Measurements from ENCODE around the gene ZNF350.
"Not testable (repeated sequence)": the region's sequence is repeated elsewhere in the genome, so short reads cannot be mapped to it uniquely, and the experiment has no call there.

ZNF350 gene

DNA sequence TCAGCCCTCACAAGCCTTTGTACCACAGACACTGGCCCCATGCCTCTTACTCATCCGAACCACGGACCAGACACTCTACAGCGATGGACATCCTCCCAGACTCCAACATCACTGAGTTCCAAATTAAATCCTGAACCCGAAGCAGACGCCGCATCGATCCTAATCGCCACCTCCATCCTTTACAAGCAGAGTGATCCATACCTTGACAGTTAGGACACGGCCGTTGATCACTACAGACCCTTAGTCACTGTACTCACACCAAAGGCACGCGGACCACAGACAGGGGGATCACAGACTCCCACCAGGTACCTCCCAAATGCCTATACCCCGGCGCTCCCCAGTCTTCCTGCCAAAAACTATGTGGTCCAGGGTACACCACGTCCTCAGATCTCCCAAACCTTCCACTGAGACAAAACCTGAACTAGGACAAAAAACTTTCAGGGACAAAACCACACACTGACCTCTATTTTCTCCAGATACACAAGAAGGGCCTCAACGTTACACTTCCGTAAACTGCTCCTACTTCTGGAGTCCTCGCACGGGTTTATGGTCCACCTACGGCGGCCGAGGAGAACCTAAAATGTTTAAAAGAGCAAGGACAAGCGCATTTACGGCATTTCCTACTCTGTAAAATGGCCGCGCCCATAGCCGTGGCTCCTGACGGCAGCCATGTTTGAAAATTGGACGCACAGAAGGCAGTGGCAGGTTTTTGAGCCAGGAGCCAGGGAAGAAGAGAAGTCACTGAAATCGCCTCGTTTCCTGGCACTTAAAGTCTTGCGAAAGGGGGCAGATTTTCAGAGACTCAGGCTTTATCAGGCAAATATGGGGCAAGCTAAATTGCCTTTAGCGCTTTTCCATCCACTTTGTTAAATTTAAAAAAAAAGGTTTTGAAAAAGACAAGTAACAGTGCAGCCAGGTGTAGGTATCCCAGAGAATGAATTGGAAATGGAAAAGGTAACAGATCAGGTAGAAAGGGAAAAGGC is at the start of gene ZNF350:
TSS of gene ZNF350 (minus strand) at position 532 of the 983 bp plus-strand sequence. CDS start 12,480 bp downstream, outside the sequence.
- DNase-seq (ENCODE audit: low spot score): peak; percentile 78

DNA sequence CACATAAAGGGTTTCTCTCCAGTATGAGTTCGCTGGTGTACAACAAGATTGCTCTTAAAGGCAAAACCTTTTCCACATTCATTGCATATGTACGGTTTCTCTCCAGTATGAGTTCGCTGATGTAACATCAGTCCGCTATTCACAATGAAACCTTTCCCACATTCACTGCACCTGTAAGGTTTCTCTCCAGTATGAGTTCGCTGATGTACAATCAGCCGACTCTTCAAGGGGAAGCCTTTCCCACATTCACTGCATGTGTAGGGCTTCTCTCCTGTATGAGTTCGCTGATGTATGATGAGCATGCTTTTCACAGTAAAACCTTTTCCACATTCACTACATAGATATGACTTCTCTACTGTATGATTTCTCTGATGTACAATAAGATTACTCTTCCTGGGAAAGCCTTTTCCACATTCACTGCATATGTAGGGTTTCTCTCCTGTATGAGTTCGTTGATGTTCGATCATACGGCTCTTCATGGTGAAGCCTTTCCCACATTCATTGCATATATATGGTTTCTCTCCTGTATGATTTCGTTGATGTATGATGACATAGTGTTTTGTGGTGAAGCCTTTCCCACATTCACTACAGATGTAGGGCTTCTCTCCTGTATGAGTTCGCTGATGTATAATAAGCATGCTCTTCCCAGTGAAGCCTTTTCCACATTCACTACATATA is 47.5 kb upstream of the ZNF350 start:
- TF ChIP-seq, protein P1, sequence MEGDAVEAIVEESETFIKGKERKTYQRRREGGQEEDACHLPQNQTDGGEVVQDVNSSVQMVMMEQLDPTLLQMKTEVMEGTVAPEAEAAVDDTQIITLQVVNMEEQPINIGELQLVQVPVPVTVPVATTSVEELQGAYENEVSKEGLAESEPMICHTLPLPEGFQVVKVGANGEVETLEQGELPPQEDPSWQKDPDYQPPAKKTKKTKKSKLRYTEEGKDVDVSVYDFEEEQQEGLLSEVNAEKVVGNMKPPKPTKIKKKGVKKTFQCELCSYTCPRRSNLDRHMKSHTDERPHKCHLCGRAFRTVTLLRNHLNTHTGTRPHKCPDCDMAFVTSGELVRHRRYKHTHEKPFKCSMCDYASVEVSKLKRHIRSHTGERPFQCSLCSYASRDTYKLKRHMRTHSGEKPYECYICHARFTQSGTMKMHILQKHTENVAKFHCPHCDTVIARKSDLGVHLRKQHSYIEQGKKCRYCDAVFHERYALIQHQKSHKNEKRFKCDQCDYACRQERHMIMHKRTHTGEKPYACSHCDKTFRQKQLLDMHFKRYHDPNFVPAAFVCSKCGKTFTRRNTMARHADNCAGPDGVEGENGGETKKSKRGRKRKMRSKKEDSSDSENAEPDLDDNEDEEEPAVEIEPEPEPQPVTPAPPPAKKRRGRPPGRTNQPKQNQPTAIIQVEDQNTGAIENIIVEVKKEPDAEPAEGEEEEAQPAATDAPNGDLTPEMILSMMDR (IDR thresholded peaks at IDR 0.05; ENCODE audit: extremely low read depth, missing control alignments): no peak
- no peak for DNase-seq (ENCODE audit: low spot score)

More for the DNA sequence above, at the start of gene ZNF350:
- TF ChIP-seq, protein P1 (IDR thresholded peaks at IDR 0.05; ENCODE audit: extremely low read depth, missing control alignments): no peak

DNA sequence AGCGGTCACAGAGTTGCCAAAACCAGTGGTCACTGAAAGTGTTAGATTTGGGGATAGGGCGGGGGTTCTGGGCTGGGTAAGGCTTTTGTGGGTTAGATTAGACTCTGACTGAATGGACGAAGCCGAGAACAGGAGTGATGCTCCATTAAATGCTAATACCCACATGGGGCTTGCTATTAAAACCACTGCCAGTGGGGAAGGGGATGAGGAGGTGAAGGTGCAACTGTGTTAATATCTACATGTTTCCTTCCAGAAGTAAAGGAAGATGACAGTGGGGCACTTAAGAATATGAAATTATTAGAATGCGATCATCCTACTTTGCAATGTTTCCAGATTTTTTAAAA is 42.1 kb upstream of the ZNF350 start:
- no peak for DNase-seq (ENCODE audit: low spot score)
- TF ChIP-seq, protein P1 (IDR thresholded peaks at IDR 0.05; ENCODE audit: extremely low read depth, missing control alignments): no peak

DNA sequence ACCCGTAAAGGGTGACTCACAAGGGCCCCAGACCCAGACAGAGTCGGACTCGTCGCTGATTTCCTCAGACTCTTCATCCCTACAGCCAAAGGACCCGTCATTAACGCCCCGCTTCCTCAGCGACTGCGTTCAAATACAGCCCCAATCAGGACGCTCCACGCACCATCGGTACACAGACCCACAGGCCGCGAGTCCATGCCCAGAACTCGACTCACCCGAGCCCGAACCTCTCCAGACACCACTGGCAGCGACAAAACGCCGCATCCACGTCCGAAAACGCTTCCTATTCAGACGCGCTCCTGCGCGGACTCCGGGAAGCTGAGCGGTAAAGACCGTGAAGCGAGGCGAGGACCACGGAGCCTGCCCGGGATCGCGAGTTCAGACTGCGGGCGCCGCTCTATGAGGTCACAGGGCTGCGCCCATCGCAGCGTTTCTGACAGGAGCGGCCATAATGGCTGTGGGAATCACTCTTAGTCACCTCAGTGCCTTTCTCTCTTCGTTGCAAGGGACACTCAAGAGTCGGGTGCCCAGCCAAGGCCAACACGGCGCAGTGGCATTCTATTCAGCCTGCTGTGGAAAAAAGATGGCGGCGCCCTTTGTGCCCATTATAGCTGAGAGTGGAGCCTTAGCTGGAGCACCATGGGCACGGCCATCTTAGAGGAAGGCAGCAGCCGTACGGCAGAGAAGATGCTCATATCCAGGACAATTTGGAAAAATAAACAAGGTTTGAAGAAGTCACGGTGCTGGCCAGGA is 41.6 kb upstream of the ZNF350 start, which contains the start of gene ZNF614:
TSS of gene ZNF614 (minus strand) at position 353 of the 753 bp plus-strand sequence. CDS start 2,634 bp downstream, outside the sequence.
- peak; percentile 89 for DNase-seq (ENCODE audit: low spot score)
- TF ChIP-seq, protein P1 (IDR thresholded peaks at IDR 0.05; ENCODE audit: extremely low read depth, missing control alignments): no peak

DNA sequence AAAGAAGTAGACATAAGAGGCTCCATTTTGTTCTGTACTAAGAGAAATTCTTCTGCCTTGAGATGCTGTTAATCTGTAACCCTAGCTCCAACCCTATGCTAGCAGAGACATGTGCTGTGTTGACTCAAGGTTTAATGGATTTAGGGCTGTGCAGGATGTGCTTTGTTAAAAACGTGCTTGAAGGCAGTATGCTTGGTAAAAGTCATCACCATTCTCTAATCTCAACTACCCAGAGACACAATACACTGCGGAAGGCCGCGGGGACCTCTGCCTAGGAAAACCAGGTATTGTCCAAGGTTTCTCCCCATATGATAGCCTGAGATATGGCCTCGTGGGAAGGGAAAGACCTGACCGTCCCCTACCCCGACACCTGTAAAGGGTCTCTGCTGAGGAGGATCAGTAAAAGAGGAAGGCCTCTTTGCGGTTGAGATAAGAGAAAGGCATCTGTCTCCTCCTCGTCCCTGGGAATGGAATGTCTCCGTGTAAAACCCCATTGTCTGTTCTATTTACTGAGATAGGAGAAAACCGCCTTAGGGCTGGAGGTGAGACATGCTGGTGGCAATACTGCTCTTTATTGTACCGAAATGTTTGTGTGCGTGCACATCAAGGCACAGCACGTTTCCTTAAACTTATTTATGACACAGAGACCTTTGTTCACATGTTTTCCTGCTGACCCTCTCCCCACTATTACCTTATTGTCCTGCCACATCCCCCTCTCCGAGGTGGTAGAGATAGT is 39.8 kb upstream of the ZNF350 start:
- DNase-seq (ENCODE audit: low spot score): not testable (repeated sequence)

DNA sequence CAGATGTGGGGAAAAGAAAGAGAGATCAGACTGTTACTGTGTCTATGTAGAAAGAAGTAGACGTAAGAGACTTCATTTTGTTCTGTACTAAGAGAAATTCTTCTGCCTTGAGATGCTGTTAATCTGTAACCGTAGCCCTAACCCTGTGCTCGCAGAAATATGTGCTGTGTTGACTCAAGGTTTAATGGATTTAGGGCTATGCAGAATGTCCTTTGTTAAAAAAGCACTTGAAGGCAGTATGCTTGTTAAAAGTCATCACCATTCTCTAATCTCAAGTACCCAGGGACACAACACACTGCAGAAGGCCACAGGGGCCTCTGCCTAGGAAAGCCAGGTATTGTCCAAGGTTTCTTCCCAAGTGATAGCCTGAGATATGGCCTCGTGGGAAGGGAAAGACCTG is 37.8 kb upstream of the ZNF350 start:
- not testable (repeated sequence) for DNase-seq (ENCODE audit: low spot score)

DNA sequence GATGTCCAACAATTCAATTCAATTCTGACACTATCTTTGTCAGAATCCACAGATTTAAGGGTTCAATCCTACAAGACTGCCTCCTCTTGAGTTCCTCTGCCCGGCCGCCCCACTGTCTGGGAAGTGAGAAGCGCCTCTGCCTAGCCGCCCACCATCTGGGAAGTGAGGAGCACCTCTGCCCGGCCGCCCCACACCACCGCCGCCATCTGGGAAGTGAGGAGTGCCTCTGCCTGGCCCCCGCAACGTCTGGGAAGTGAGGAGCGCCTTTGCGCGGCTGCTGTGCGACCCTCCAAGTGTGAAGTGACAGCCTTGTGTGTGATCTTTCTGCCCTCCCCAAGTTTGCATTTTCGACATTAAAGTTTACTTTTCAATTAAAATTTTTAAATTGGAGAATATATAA is 35.6 kb upstream of the ZNF350 start:
- TF ChIP-seq, protein P1 (IDR thresholded peaks at IDR 0.05; ENCODE audit: extremely low read depth, missing control alignments): no peak
- DNase-seq (ENCODE audit: low spot score): no peak
